ENCODE measurements around the gene OSBP2.

GRCh38 chr22:30879415-30879797 lies 184.7 kb downstream of the OSBP2 start:
- TF ChIP-seq EZH2 (IDR thresholded peaks at IDR 0.05; ENCODE audit: low read length, unreplicated experiment) (no peak), CTCF (conservative IDR thresholded peaks at IDR 0.05; ENCODE audit: low read depth, low read length) (no peak), EZH2phosphoT487 (IDR thresholded peaks at IDR 0.05; ENCODE audit: borderline replicate concordance, low read length) (no peak)

Data from PC-3 (cell line).